ENCODE data around the gene ATRN. TPM values are rescaled to one million over a fixed set of nuclear protein-coding genes. Genes with fewer than 3 reads are reported as not detected.
"Not testable (repeated sequence)": the region's sequence is repeated elsewhere in the genome, so short reads cannot be mapped to it uniquely, and the experiment has no call there.

ATRN gene
- 13.3 TPM for polyA plus RNA-seq (2013)

- Histone ChIP-seq H3K9me3 (ENCODE audit: control extremely low read depth in 1 of 5, control insufficient read depth in 4 of 5, insufficient read depth in 2 of 5, low read depth in 1 of 5, low read length in 4 of 5) (no peaks in the 10 kb centered on the region), H3K36me3 (ENCODE audit: control insufficient read depth in 4 of 4, insufficient read depth in 4 of 4, low read length in 3 of 4) (no peaks in the 10 kb centered on the region), H3K27ac (ENCODE audit: insufficient read depth in 1 of 2, low read depth in 1 of 2, low read length in 2 of 2, poor library complexity in 1 of 2, severe bottlenecking in 2 of 2) (peak within 1 kb of the TSS; percentile 31 to 68), H3K4me3 (ENCODE audit: control insufficient read depth in 1 of 7, extremely low read depth in 1 of 7, insufficient read depth in 4 of 7, low read depth in 2 of 7, low read length in 6 of 7) (peak within 1 kb of the TSS; percentile 73 to 94 (median 87)), H3K4me1 (ENCODE audit: control extremely low read depth in 1 of 4, control insufficient read depth in 4 of 4, insufficient read depth in 4 of 4, low read length in 3 of 4) (peaks cover 6 to 23% (median 16%) of the 10 kb centered on the region in 4 experiments), H3K27me3 (replicated peaks in 2 of 5; ENCODE audit: control insufficient read depth in 4 of 5, insufficient read depth in 5 of 5, low read length in 4 of 5) (no peaks in the 10 kb centered on the region)
- 0% methylated on average over 79 of the region's 95 CpGs for whole genome bisulfite sequencing (ENCODE audit: insufficient coverage)
- CTCF ChIA-PET: interaction anchor here (1.5 kb wide), 1 partner anchor 15 kb away, joined by 4 read pairs; no protein-coding TSS in a partner anchor
- POLR2A ChIA-PET: interaction anchor here (0.6 to 1.1 kb wide), 3 partner anchors 9 to 21 kb away, joined by 3 to 5 read pairs (median 3); no protein-coding TSS in a partner anchor
- peak; percentile 87 to 94 (median 92) for DNase-seq
These were observed at the start of gene ATRN for GRCh38 chr20:3470627-3471396. Gene ATRN (plus strand): TSS chr20:3471018. CDS start chr20:3471108, 90 bp downstream.

GRCh38 chr20:3421985-3422384 is 48.8 kb upstream of the ATRN start:
- 100% methylated on average over 3 of the region's 6 CpGs for WGBS (ENCODE audit: insufficient coverage)
- H3K36me3 ChIP-seq (ENCODE audit: control insufficient read depth in 4 of 4, insufficient read depth in 4 of 4, low read length in 3 of 4): no peaks in the 10 kb centered on the region
- ChIA-PET CTCF (no interaction called here), POLR2A (interaction anchor here (0.6 kb wide), 1 partner anchor 13 kb away, joined by 3 read pairs; no protein-coding TSS in a partner anchor)
- no peaks in the 10 kb centered on the region for H3K9me3 ChIP-seq (ENCODE audit: control extremely low read depth in 1 of 5, control insufficient read depth in 4 of 5, insufficient read depth in 2 of 5, low read depth in 1 of 5, low read length in 4 of 5)
- H3K4me1 ChIP-seq (ENCODE audit: control extremely low read depth in 1 of 4, control insufficient read depth in 4 of 4, insufficient read depth in 4 of 4, low read length in 3 of 4): peaks cover 0 to 13% (median 0%) of the 10 kb centered on the region in 4 experiments
- H3K27ac ChIP-seq (ENCODE audit: insufficient read depth in 1 of 2, low read depth in 1 of 2, low read length in 2 of 2, poor library complexity in 1 of 2, severe bottlenecking in 2 of 2): no peak overlapping the region
- H3K4me3 ChIP-seq (ENCODE audit: control insufficient read depth in 1 of 7, extremely low read depth in 1 of 7, insufficient read depth in 4 of 7, low read depth in 2 of 7, low read length in 6 of 7): no peak overlapping the region
- DNase-seq: no peak
- no peaks in the 10 kb centered on the region for H3K27me3 ChIP-seq (replicated peaks in 2 of 5; ENCODE audit: control insufficient read depth in 4 of 5, insufficient read depth in 5 of 5, low read length in 4 of 5)

- Histone ChIP-seq H3K27ac (ENCODE audit: insufficient read depth in 1 of 2, low read depth in 1 of 2, low read length in 2 of 2, poor library complexity in 1 of 2, severe bottlenecking in 2 of 2) (no peak overlapping the region), H3K9me3 (ENCODE audit: control extremely low read depth in 1 of 5, control insufficient read depth in 4 of 5, insufficient read depth in 2 of 5, low read depth in 1 of 5, low read length in 4 of 5) (no peaks in the 10 kb centered on the region), H3K27me3 (replicated peaks in 2 of 5; ENCODE audit: control insufficient read depth in 4 of 5, insufficient read depth in 5 of 5, low read length in 4 of 5) (no peaks in the 10 kb centered on the region), H3K36me3 (ENCODE audit: control insufficient read depth in 4 of 4, insufficient read depth in 4 of 4, low read length in 3 of 4) (no peaks in the 10 kb centered on the region), H3K4me3 (ENCODE audit: control insufficient read depth in 1 of 7, extremely low read depth in 1 of 7, insufficient read depth in 4 of 7, low read depth in 2 of 7, low read length in 6 of 7) (no peak overlapping the region), H3K4me1 (ENCODE audit: control extremely low read depth in 1 of 4, control insufficient read depth in 4 of 4, insufficient read depth in 4 of 4, low read length in 3 of 4) (peaks cover 0 to 13% (median 0%) of the 10 kb centered on the region in 4 experiments)
- ChIA-PET POLR2A (no interaction called here), CTCF (no interaction called here)
- DNase-seq: no peak
- WGBS (ENCODE audit: insufficient coverage): 80% methylated on average over 2 of the region's 5 CpGs
These were observed 47.7 kb upstream of the ATRN start for GRCh38 chr20:3423126-3423525.

- CTCF ChIA-PET, POLR2A ChIA-PET: not testable (repeated sequence)
These were observed 44.1 kb upstream of the ATRN start for GRCh38 chr20:3426766-3427165.

GRCh38 chr20:3430376-3431069 is 40.3 kb upstream of the ATRN start:
- ChIA-PET CTCF (interaction anchor here (0.6 kb wide), 1 partner anchor 50 kb away, joined by 3 read pairs; no protein-coding TSS in a partner anchor), POLR2A (interaction anchor here (0.5 to 0.9 kb wide), 2 partner anchors 38 to 53 kb away, joined by 3 read pairs; no protein-coding TSS in a partner anchor)
- DNase-seq: peak; percentile 54 to 96 (median 95)
- H3K36me3 ChIP-seq (ENCODE audit: control insufficient read depth in 4 of 4, insufficient read depth in 4 of 4, low read length in 3 of 4): no peaks in the 10 kb centered on the region
- no peaks in the 10 kb centered on the region for H3K27me3 ChIP-seq (replicated peaks in 2 of 5; ENCODE audit: control insufficient read depth in 4 of 5, insufficient read depth in 5 of 5, low read length in 4 of 5)
- peak overlapping the region in 3 of 7 experiments; percentile 17 to 43 (median 19) for H3K4me3 ChIP-seq (ENCODE audit: control insufficient read depth in 1 of 7, extremely low read depth in 1 of 7, insufficient read depth in 4 of 7, low read depth in 2 of 7, low read length in 6 of 7)
- H3K9me3 ChIP-seq (ENCODE audit: control extremely low read depth in 1 of 5, control insufficient read depth in 4 of 5, insufficient read depth in 2 of 5, low read depth in 1 of 5, low read length in 4 of 5): no peaks in the 10 kb centered on the region
- peaks cover 0 to 22% (median 18%) of the 10 kb centered on the region in 4 experiments for H3K4me1 ChIP-seq (ENCODE audit: control extremely low read depth in 1 of 4, control insufficient read depth in 4 of 4, insufficient read depth in 4 of 4, low read length in 3 of 4)
- no peak overlapping the region for H3K27ac ChIP-seq (ENCODE audit: insufficient read depth in 1 of 2, low read depth in 1 of 2, low read length in 2 of 2, poor library complexity in 1 of 2, severe bottlenecking in 2 of 2)
- 24% methylated on average over 13 of the region's 14 CpGs for WGBS (ENCODE audit: insufficient coverage)

More at GRCh38 chr20:3426766-3427165, 44.1 kb upstream of the ATRN start:
- not testable (repeated sequence) for H3K9me3 ChIP-seq (ENCODE audit: control extremely low read depth in 1 of 5, control insufficient read depth in 4 of 5, insufficient read depth in 2 of 5, low read depth in 1 of 5, low read length in 4 of 5); H3K4me3 ChIP-seq (ENCODE audit: control insufficient read depth in 1 of 7, extremely low read depth in 1 of 7, insufficient read depth in 4 of 7, low read depth in 2 of 7, low read length in 6 of 7); H3K27me3 ChIP-seq (replicated peaks in 2 of 5; ENCODE audit: control insufficient read depth in 4 of 5, insufficient read depth in 5 of 5, low read length in 4 of 5); H3K36me3 ChIP-seq (ENCODE audit: control insufficient read depth in 4 of 4, insufficient read depth in 4 of 4, low read length in 3 of 4); DNase-seq; H3K27ac ChIP-seq (ENCODE audit: insufficient read depth in 1 of 2, low read depth in 1 of 2, low read length in 2 of 2, poor library complexity in 1 of 2, severe bottlenecking in 2 of 2)
- H3K4me1 ChIP-seq (ENCODE audit: control extremely low read depth in 1 of 4, control insufficient read depth in 4 of 4, insufficient read depth in 4 of 4, low read length in 3 of 4): peaks cover 0 to 28% (median 18%) of the 10 kb centered on the region in 4 experiments
- 100% methylated on average over 2 of the region's 4 CpGs for WGBS (ENCODE audit: insufficient coverage)

- WGBS (ENCODE audit: insufficient coverage): 95% methylated on average over 3 of the region's 4 CpGs
- Histone ChIP-seq H3K9me3 (ENCODE audit: control extremely low read depth in 1 of 5, control insufficient read depth in 4 of 5, insufficient read depth in 2 of 5, low read depth in 1 of 5, low read length in 4 of 5) (no peaks in the 10 kb centered on the region), H3K27ac (ENCODE audit: insufficient read depth in 1 of 2, low read depth in 1 of 2, low read length in 2 of 2, poor library complexity in 1 of 2, severe bottlenecking in 2 of 2) (no peak overlapping the region), H3K36me3 (ENCODE audit: control insufficient read depth in 4 of 4, insufficient read depth in 4 of 4, low read length in 3 of 4) (no peaks in the 10 kb centered on the region), H3K27me3 (replicated peaks in 2 of 5; ENCODE audit: control insufficient read depth in 4 of 5, insufficient read depth in 5 of 5, low read length in 4 of 5) (no peaks in the 10 kb centered on the region), H3K4me3 (ENCODE audit: control insufficient read depth in 1 of 7, extremely low read depth in 1 of 7, insufficient read depth in 4 of 7, low read depth in 2 of 7, low read length in 6 of 7) (peak overlapping the region in 2 of 7 experiments; percentile 17 to 19), H3K4me1 (ENCODE audit: control extremely low read depth in 1 of 4, control insufficient read depth in 4 of 4, insufficient read depth in 4 of 4, low read length in 3 of 4) (peaks cover 0 to 22% (median 18%) of the 10 kb centered on the region in 4 experiments)
- ChIA-PET CTCF (interaction anchor here (0.6 to 1.0 kb wide), 2 partner anchors 13 to 51 kb away, joined by 3 read pairs; no protein-coding TSS in a partner anchor), POLR2A (interaction anchor here (0.5 to 0.9 kb wide), 2 partner anchors 37 to 53 kb away, joined by 3 read pairs; no protein-coding TSS in a partner anchor)
- no peak for DNase-seq
These were observed 39.7 kb upstream of the ATRN start for GRCh38 chr20:3431109-3431508.
